BJ (cell line): ENCODE results near the gene HSPG2. TPM values are rescaled to one million over a fixed set of nuclear protein-coding genes. Genes with fewer than 3 reads are reported as not detected.

Experiments used
- CTCF ChIA-PET: fragments of 350-600 bp; formaldehyde crosslinking; extraction: SDS; loops from one replicate; lab custom pipeline; 2021; ENCODE audit warnings: antibody characterized with exemption, inconsistent platforms; lab: Yijun Ruan, JAX
- POLR2A ChIA-PET: fragments of 300-600 bp; sonication (Branson Sonifier 250); formaldehyde crosslinking; extraction: SDS; loops from one replicate; lab custom pipeline; 2021; ENCODE audit warnings: antibody characterized with exemption; lab: Charles Lee
- DNase-seq: peaks from one replicate; pipeline ENCODE4 v3.0.0-alpha.2; 2011; ENCODE audit warnings: low read depth
- H3K27me3 ChIP-seq: 2 replicates; pipeline ENCODE4 v1.6.0; 2011; ENCODE audit warnings: low read length; ENCODE audit not compliant: control insufficient read depth, insufficient read depth
- H3K36me3 ChIP-seq: 2 replicates; pipeline ENCODE4 v1.5.1; 2011; ENCODE audit warnings: low read length; ENCODE audit not compliant: control insufficient read depth, insufficient read depth
- H3K4me3 ChIP-seq: 2 replicates; pipeline ENCODE4 v1.5.1; 2011; ENCODE audit warnings: low read depth, mild to moderate bottlenecking, control low read depth, low read length
- CTCF ChIP-seq: IDR thresholded peaks from 2 replicates; pipeline ENCODE4 v1.5.1; 2011; ENCODE audit warnings: low read depth, mild to moderate bottlenecking, control low read depth, inconsistent platforms, low read length, moderate library complexity; ENCODE audit not compliant: insufficient read depth
- polyA plus RNA-seq: library from polyadenylated mRNA; depleted of rRNA; stranded (reverse); fragments of >200 nt; gene quantifications from 2 replicates; pipeline ENCODE4 v1.2.3, GENCODE V29; 2011

Gene HSPG2
- polyA plus RNA-seq, 1 experiment, result 45.1 TPM

- H3K4me3 ChIP-seq, result no peak overlapping the region
- TF ChIP-seq CTCF, result no peak
- DNase-seq, result no peak
- ChIA-PET CTCF (interaction anchor here (0.6 to 1.2 kb wide), 2 partner anchors 9 to 16 kb away, joined by 3 to 4 read pairs; no protein-coding TSS in a partner anchor), POLR2A (no interaction called here)
- H3K27me3 ChIP-seq, result no peaks in the 10 kb centered on the region
- peaks cover 4% of the 10 kb centered on the region for H3K36me3 ChIP-seq
These were observed 3.5 kb downstream of the HSPG2 start for GRCh38 chr1:21933397-21934248.

GRCh38 chr1:21932127-21932526 lies 5.0 kb downstream of the HSPG2 start:
- H3K36me3 ChIP-seq, result peaks cover 4% of the 10 kb centered on the region
- POLR2A ChIA-PET, result no interaction called here
- peak; percentile 66 for DNase-seq
- CTCF ChIA-PET, result interaction anchor here (1.5 kb wide), 1 partner anchor 8 kb away, joined by 4 read pairs; no protein-coding TSS in a partner anchor
- no peak overlapping the region for H3K4me3 ChIP-seq
- no peak for TF ChIP-seq CTCF
- no peaks in the 10 kb centered on the region for H3K27me3 ChIP-seq

GRCh38 chr1:21931171-21932093 lies 5.7 kb downstream of the HSPG2 start:
- H3K36me3 ChIP-seq, result peaks cover 4% of the 10 kb centered on the region
- TF ChIP-seq CTCF, result no peak
- H3K27me3 ChIP-seq, result no peaks in the 10 kb centered on the region
- H3K4me3 ChIP-seq, result no peak overlapping the region
- POLR2A ChIA-PET, result interaction anchor here (0.7 to 1.0 kb wide), 2 partner anchors 11 to 78 kb away, joined by 3 to 9 read pairs; no protein-coding TSS in a partner anchor
- DNase-seq, result peak; percentile 65
- CTCF ChIA-PET, result interaction anchor here (1.2 to 2.0 kb wide), 4 partner anchors 7 to 33 kb away, joined by 3 to 9 read pairs (median 4); no protein-coding TSS in a partner anchor

GRCh38 chr1:21930629-21931170 lies 6.4 kb downstream of the HSPG2 start:
- ChIA-PET CTCF (interaction anchor here (1.2 to 2.0 kb wide), 3 partner anchors 9 to 34 kb away, joined by 3 to 9 read pairs (median 5); no protein-coding TSS in a partner anchor), POLR2A (interaction anchor here (0.7 to 1.0 kb wide), 2 partner anchors 11 to 77 kb away, joined by 3 to 9 read pairs; no protein-coding TSS in a partner anchor)

More at GRCh38 chr1:21930629-21931170, 6.4 kb downstream of the HSPG2 start:
- no peak overlapping the region for H3K4me3 ChIP-seq
- no peaks in the 10 kb centered on the region for H3K27me3 ChIP-seq
- H3K36me3 ChIP-seq, result peaks cover 4% of the 10 kb centered on the region
- TF ChIP-seq CTCF, result no peak
- no peak for DNase-seq
